Neuronal stem cell (in vitro differentiated cells): Measurements from ENCODE around the gene DEXI.

Experiments used
- DNase-seq: peaks from one replicate; pipeline ENCODE4 v3.0.0-alpha.2; 2013; ENCODE audit warnings: low spot score
- H2AFZ ChIP-seq: one replicate; pipeline ENCODE4 v1.6.1; 2013; ENCODE audit warnings: mild to moderate bottlenecking, low read length, inconsistent platforms
- H2AK5ac ChIP-seq: 2 replicates; pipeline ENCODE4 v1.6.1; 2013; ENCODE audit warnings: low read depth, mild to moderate bottlenecking, inconsistent platforms, low read length, moderate library complexity, mixed read lengths
- H2BK120ac ChIP-seq: 2 replicates; pipeline ENCODE4 v1.6.1; 2013; ENCODE audit warnings: low read depth, mild to moderate bottlenecking, inconsistent platforms, low read length, moderate library complexity, mixed read lengths
- H2BK12ac ChIP-seq: one replicate; pipeline ENCODE4 v1.6.1; 2013; ENCODE audit warnings: low read length, inconsistent platforms
- H2BK15ac ChIP-seq: 2 replicates; pipeline ENCODE4 v1.6.1; 2013; ENCODE audit warnings: mild to moderate bottlenecking, low read length, inconsistent platforms, mixed read lengths
- H2BK5ac ChIP-seq: one replicate; pipeline ENCODE4 v1.6.1; 2013; ENCODE audit warnings: inconsistent platforms, mild to moderate bottlenecking, low read length, moderate library complexity
- H3K14ac ChIP-seq: one replicate; pipeline ENCODE4 v1.6.1; 2013; ENCODE audit warnings: low read length, inconsistent platforms
- H3K18ac ChIP-seq: 2 replicates; pipeline ENCODE4 v1.6.1; 2013; ENCODE audit warnings: low read length, inconsistent platforms
- H3K23ac ChIP-seq: 2 replicates; pipeline ENCODE4 v1.6.1; 2013; ENCODE audit warnings: low read depth, mild to moderate bottlenecking, mixed read lengths, low read length, inconsistent platforms; ENCODE audit not compliant: poor library complexity
- H3K27ac ChIP-seq: replicated peaks from 3 replicates; pipeline ENCODE4 v1.5.1; 2013; ENCODE audit warnings: low read length, inconsistent platforms
- H3K27me3 ChIP-seq, 3 experiments: 2 replicates each; pipeline ENCODE4 v1.6.1; 2013; ENCODE audit warnings: low read length in 3 of 3, mild to moderate bottlenecking in 2 of 3, inconsistent platforms in 1 of 3, low read depth in 1 of 3, mixed read lengths in 1 of 3, moderate library complexity in 1 of 3; ENCODE audit not compliant: control insufficient read depth in 3 of 3, insufficient read depth in 3 of 3
- H3K36me3 ChIP-seq, 2 donors: replicated peaks in 1 of 2; 2 replicates each; pipeline ENCODE4 v1.6.1; 2013; ENCODE audit warnings: low read length in 2 of 2; ENCODE audit not compliant: control insufficient read depth in 2 of 2, insufficient read depth in 2 of 2
- H3K4ac ChIP-seq: 2 replicates; pipeline ENCODE4 v1.6.1; 2013; ENCODE audit warnings: inconsistent platforms, mild to moderate bottlenecking, low read length, moderate library complexity
- H3K4me1 ChIP-seq, 2 donors: 1 replicate in 1 of 2; 2 replicates in 1 of 2; pipeline ENCODE4 v1.6.1; 2013; ENCODE audit warnings: low read length in 2 of 2, low read depth in 1 of 2; ENCODE audit not compliant: control insufficient read depth in 2 of 2, insufficient read depth in 1 of 2
- H3K4me2 ChIP-seq: one replicate; pipeline ENCODE4 v1.6.1; 2013; ENCODE audit warnings: mild to moderate bottlenecking, low read length, inconsistent platforms; ENCODE audit not compliant: insufficient read depth, poor library complexity, severe bottlenecking
- H3K4me3 ChIP-seq, 2 donors: 2 replicates each; pipeline ENCODE4 v1.5.1; 2013; ENCODE audit warnings: low read length in 2 of 2, mild to moderate bottlenecking in 2 of 2, inconsistent platforms in 1 of 2, moderate library complexity in 1 of 2
- H3K79me1 ChIP-seq: one replicate; pipeline ENCODE4 v1.6.1; 2013; ENCODE audit warnings: low read depth, mild to moderate bottlenecking, inconsistent platforms, low read length, moderate library complexity
- H3K9ac ChIP-seq: one replicate; pipeline ENCODE4 v1.6.1; 2013; ENCODE audit warnings: mild to moderate bottlenecking, low read depth, low read length, inconsistent platforms; ENCODE audit not compliant: poor library complexity
- H3K9me3 ChIP-seq, 2 donors: replicated peaks in 1 of 2; 2 replicates each; pipeline versions ENCODE3 to v1.6.1; 2013; ENCODE audit warnings: low read length in 2 of 2, mild to moderate bottlenecking in 2 of 2, inconsistent platforms in 1 of 2, low read depth in 1 of 2, mixed read lengths in 1 of 2, moderate library complexity in 1 of 2; ENCODE audit not compliant: control insufficient read depth in 2 of 2, insufficient read depth in 1 of 2
- H4K8ac ChIP-seq: one replicate; pipeline ENCODE4 v1.6.1; 2013; ENCODE audit warnings: low read depth, mild to moderate bottlenecking, inconsistent platforms, low read length, moderate library complexity
- H4K91ac ChIP-seq: one replicate; pipeline ENCODE4 v1.6.1; 2013; ENCODE audit warnings: low read length, low read depth, mild to moderate bottlenecking, inconsistent platforms; ENCODE audit not compliant: poor library complexity
- WGBS, 2 donors: extraction: QIAGEN DNeasy Blood & Tissue Kit; methylation state at CpG; one replicate each; pipeline ENCODE4 v1.1.7; 2013; ENCODE audit warnings: missing lambda C conversion rate in 2 of 2, mixed read lengths in 1 of 2; ENCODE audit not compliant: insufficient read length in 2 of 2, insufficient replicate concordance in 1 of 2; ENCODE audit errors: extremely low coverage in 2 of 2; 5-methylcytosine and 5-hydroxymethylcytosine counted together

The DEXI gene

GRCh38 chr16:10982465-10983150 lies 40.3 kb upstream of the DEXI start:
- H2BK15ac ChIP-seq, result peak overlapping the region; percentile 20
- no peak overlapping the region for H3K4me2 ChIP-seq
- WGBS, 2 donors, result no CpG with 5 or more reads among the region's 15 CpGs
- H2AFZ ChIP-seq, result no peak overlapping the region
- H2BK5ac ChIP-seq, result no peak overlapping the region
- H3K9me3 ChIP-seq, result no peaks in the 10 kb centered on the region
- no peak overlapping the region for H3K4me3 ChIP-seq
- no peak overlapping the region for H4K91ac ChIP-seq
- H3K4ac ChIP-seq, result no peak overlapping the region
- no peak overlapping the region for H4K8ac ChIP-seq
- DNase-seq, result no peak
- H2BK120ac ChIP-seq, result no peak overlapping the region
- H3K36me3 ChIP-seq, result peaks cover 1 to 45% of the 10 kb centered on the region in 2 donors
- H3K14ac ChIP-seq, result no peak overlapping the region
- no peak overlapping the region for H2AK5ac ChIP-seq
- no peak overlapping the region for H3K18ac ChIP-seq
- H3K27ac ChIP-seq, result no peak overlapping the region
- H3K27me3 ChIP-seq, result no peaks in the 10 kb centered on the region
- H3K79me1 ChIP-seq, result no peaks in the 10 kb centered on the region
- H3K9ac ChIP-seq, result no peak overlapping the region
- no peak overlapping the region for H2BK12ac ChIP-seq
- H3K4me1 ChIP-seq, result peaks cover 19 to 33% of the 10 kb centered on the region in 2 donors
- H3K23ac ChIP-seq, result no peak overlapping the region

- no peak overlapping the region for H2AK5ac ChIP-seq
- peaks cover 24 to 33% of the 10 kb centered on the region in 2 donors for H3K4me1 ChIP-seq
- H3K4me3 ChIP-seq, result no peak overlapping the region
- DNase-seq, result no peak
- H2BK5ac ChIP-seq, result no peak overlapping the region
- no peak overlapping the region for H3K18ac ChIP-seq
- H3K9me3 ChIP-seq, result no peaks in the 10 kb centered on the region
- no peaks in the 10 kb centered on the region for H3K27me3 ChIP-seq
- peaks cover 1 to 46% of the 10 kb centered on the region in 2 donors for H3K36me3 ChIP-seq
- H3K27ac ChIP-seq, result no peak overlapping the region
- no peak overlapping the region for H2AFZ ChIP-seq
- H3K23ac ChIP-seq, result no peak overlapping the region
- no peak overlapping the region for H2BK12ac ChIP-seq
- no peak overlapping the region for H4K8ac ChIP-seq
- no peak overlapping the region for H4K91ac ChIP-seq
- no peak overlapping the region for H3K14ac ChIP-seq
- H2BK15ac ChIP-seq, result no peak overlapping the region
- H2BK120ac ChIP-seq, result no peak overlapping the region
- H3K4ac ChIP-seq, result no peak overlapping the region
- WGBS, 2 donors, result no CpG with 5 or more reads among the region's 4 CpGs
- no peak overlapping the region for H3K4me2 ChIP-seq
- H3K9ac ChIP-seq, result no peak overlapping the region
- no peaks in the 10 kb centered on the region for H3K79me1 ChIP-seq
These were observed 39.5 kb upstream of the DEXI start for GRCh38 chr16:10981697-10982216.

- H2AK5ac ChIP-seq, result no peak overlapping the region
- no peak overlapping the region for H3K4me3 ChIP-seq
- no peaks in the 10 kb centered on the region for H3K79me1 ChIP-seq
- H3K4ac ChIP-seq, result no peak overlapping the region
- no peak overlapping the region for H2BK15ac ChIP-seq
- H2BK120ac ChIP-seq, result no peak overlapping the region
- no CpG with 5 or more reads among the region's 3 CpGs for WGBS, 2 donors
- no peak overlapping the region for H2BK5ac ChIP-seq
- no peak overlapping the region for H3K9ac ChIP-seq
- no peaks in the 10 kb centered on the region for H3K9me3 ChIP-seq
- peaks cover 1 to 41% of the 10 kb centered on the region in 2 donors for H3K36me3 ChIP-seq
- H4K91ac ChIP-seq, result no peak overlapping the region
- H2BK12ac ChIP-seq, result no peak overlapping the region
- H3K27ac ChIP-seq, result no peak overlapping the region
- no peak overlapping the region for H3K4me2 ChIP-seq
- no peaks in the 10 kb centered on the region for H3K27me3 ChIP-seq
- no peak overlapping the region for H4K8ac ChIP-seq
- H2AFZ ChIP-seq, result no peak overlapping the region
- DNase-seq, result no peak
- no peak overlapping the region for H3K14ac ChIP-seq
- H3K18ac ChIP-seq, result no peak overlapping the region
- no peak overlapping the region for H3K23ac ChIP-seq
- H3K4me1 ChIP-seq, result peaks cover 27 to 34% of the 10 kb centered on the region in 2 donors
These were observed 38.5 kb upstream of the DEXI start for GRCh38 chr16:10980813-10981212.

- H3K79me1 ChIP-seq, result no peaks in the 10 kb centered on the region
These were observed 37.7 kb upstream of the DEXI start for GRCh38 chr16:10979717-10980601.

More at GRCh38 chr16:10979717-10980601, 37.7 kb upstream of the DEXI start:
- Histone ChIP-seq H3K27ac (no peak overlapping the region), H3K4me3 (no peak overlapping the region), H3K4ac (no peak overlapping the region), H2AFZ (no peak overlapping the region), H4K8ac (no peak overlapping the region), H2BK5ac (peak overlapping the region; percentile 16), H2BK15ac (no peak overlapping the region), H3K36me3 (peaks cover 1 to 38% of the 10 kb centered on the region in 2 donors), H3K4me1 (peaks cover 27 to 34% of the 10 kb centered on the region in 2 donors), H3K27me3 (no peaks in the 10 kb centered on the region), H2AK5ac (no peak overlapping the region), H4K91ac (no peak overlapping the region), H3K23ac (no peak overlapping the region), H3K14ac (no peak overlapping the region), H3K9me3 (no peaks in the 10 kb centered on the region), H2BK120ac (no peak overlapping the region), H2BK12ac (no peak overlapping the region), H3K18ac (peak overlapping the region; percentile 52), H3K4me2 (no peak overlapping the region), H3K9ac (no peak overlapping the region)
- DNase-seq, result no peak
- WGBS, 2 donors, result no CpG with 5 or more reads among the region's 19 CpGs
